Astrocyte (in vitro differentiated cells and primary cell): Measurements from ENCODE around the gene BTBD2.

Experiments
- EZH2 ChIP-seq: IDR thresholded peaks from 2 replicates; pipeline ENCODE4 v1.6.1; 2012; ENCODE audit warnings: mild to moderate bottlenecking, low read length, inconsistent platforms; ENCODE audit not compliant: insufficient read depth
- TF ChIP-seq, protein P1 (sequence below): IDR thresholded peaks from 2 replicates; pipeline ENCODE4 v1.5.1; 2011; ENCODE audit warnings: low read depth, mild to moderate bottlenecking, inconsistent platforms, low read length, moderate library complexity; ENCODE audit not compliant: insufficient read depth

DNA sequence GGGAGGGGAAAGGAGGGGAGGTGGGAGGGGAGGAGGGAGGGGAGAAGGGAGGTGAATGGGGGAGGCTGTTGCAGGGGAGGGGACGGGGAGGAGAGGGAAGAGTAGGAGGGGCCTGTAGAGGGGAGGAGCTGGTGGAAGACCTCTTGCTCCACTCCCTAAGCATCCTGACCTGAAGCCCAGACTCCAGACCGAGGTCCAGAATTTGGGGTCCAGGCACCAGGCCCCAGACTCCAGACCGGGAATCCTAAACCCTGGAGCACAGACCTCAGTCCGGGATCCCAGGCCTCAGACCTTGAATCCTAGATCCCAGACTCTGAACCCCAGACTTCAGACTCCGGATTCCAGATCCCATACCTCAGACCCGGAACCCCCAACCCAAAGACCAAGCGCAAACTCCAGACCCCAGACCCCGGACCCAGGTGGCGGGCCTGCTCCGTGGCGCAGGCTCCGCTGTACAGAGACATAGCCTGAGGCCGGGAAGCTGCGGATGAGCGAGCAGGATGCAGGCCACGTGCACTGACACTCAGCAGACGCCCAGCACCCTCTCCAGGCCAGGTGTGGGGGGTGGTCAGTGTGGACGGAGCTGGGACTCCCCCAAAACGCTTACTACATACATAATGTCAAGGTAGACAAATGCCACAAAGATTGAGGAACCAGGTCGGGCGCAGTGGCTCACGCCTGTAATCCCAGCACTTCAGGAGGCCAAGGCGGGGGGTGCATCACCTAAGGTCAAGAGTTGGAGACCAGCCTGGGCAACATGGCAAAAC lies 710 bp upstream of the BTBD2 start:
- TF ChIP-seq, protein P1, sequence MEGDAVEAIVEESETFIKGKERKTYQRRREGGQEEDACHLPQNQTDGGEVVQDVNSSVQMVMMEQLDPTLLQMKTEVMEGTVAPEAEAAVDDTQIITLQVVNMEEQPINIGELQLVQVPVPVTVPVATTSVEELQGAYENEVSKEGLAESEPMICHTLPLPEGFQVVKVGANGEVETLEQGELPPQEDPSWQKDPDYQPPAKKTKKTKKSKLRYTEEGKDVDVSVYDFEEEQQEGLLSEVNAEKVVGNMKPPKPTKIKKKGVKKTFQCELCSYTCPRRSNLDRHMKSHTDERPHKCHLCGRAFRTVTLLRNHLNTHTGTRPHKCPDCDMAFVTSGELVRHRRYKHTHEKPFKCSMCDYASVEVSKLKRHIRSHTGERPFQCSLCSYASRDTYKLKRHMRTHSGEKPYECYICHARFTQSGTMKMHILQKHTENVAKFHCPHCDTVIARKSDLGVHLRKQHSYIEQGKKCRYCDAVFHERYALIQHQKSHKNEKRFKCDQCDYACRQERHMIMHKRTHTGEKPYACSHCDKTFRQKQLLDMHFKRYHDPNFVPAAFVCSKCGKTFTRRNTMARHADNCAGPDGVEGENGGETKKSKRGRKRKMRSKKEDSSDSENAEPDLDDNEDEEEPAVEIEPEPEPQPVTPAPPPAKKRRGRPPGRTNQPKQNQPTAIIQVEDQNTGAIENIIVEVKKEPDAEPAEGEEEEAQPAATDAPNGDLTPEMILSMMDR, result no peak
- TF ChIP-seq EZH2, result no peak
